GM12878 (cell line): ENCODE data around the gene S100A6.

Source experiments
- EP300 ChIP-seq, 2 experiments: fragments of 150-350 bp in 1 of 2; IDR thresholded peaks; 2 replicates each; pipeline ENCODE4 v1.6.1; 2011 to 2012; ENCODE audit warnings: low read depth in 2 of 2, low read length in 2 of 2, borderline replicate concordance in 1 of 2, improper control_type of control experiment in 1 of 2, inconsistent platforms in 1 of 2; ENCODE audit not compliant: control insufficient read depth in 1 of 2
- MXI1 ChIP-seq: fragments of 150-350 bp; IDR thresholded peaks from 2 replicates; pipeline ENCODE4 v1.6.1; 2011; ENCODE audit warnings: low read depth, mild to moderate bottlenecking, inconsistent platforms, low read length, improper control_type of control experiment
- NR2C1 ChIP-seq: fragments of 450-650 bp; IDR thresholded peaks from 2 replicates; pipeline ENCODE4 v1.6.1; 2017; ENCODE audit warnings: antibody characterized with exemption, mild to moderate bottlenecking, moderate library complexity
- RB1 ChIP-seq: fragments of 450-650 bp; formaldehyde crosslinking; IDR thresholded peaks from 2 replicates; pipeline ENCODE4 v1.6.1; 2017; ENCODE audit warnings: mild to moderate bottlenecking, borderline replicate concordance
- SMAD1 ChIP-seq: fragments of 450-650 bp; IDR thresholded peaks from 2 replicates; pipeline ENCODE4 v1.6.1; 2018; ENCODE audit warnings: mild to moderate bottlenecking, low read depth; ENCODE audit not compliant: partially characterized antibody
- SP1 ChIP-seq: IDR thresholded peaks from one replicate; pipeline ENCODE4 v1.6.1; 2011; ENCODE audit warnings: low read depth, low read length
- TAF1 ChIP-seq: IDR thresholded peaks from 2 replicates; pipeline ENCODE4 v1.6.1; 2011; ENCODE audit warnings: mild to moderate bottlenecking, low read depth, low read length, borderline replicate concordance
- TF ChIP-seq, protein P1 (sequence below): IDR thresholded peaks from 2 replicates; pipeline ENCODE4 v1.6.1; 2012; ENCODE audit warnings: low read length, inconsistent platforms
- TF ChIP-seq, protein P2 (sequence below), 3 experiments: IDR thresholded peaks in 2 of 3; conservative IDR thresholded peaks in 1 of 3; 2 replicates each; pipeline ENCODE4 v1.5.1; 2011; ENCODE audit warnings: low read depth in 3 of 3, low read length in 3 of 3, mild to moderate bottlenecking in 3 of 3, control low read depth in 2 of 3, moderate library complexity in 2 of 3, inconsistent platforms in 1 of 3, mixed read lengths in 1 of 3; ENCODE audit not compliant: control insufficient read depth in 2 of 3, insufficient read depth in 1 of 3; ENCODE audit errors: extremely low read depth in 1 of 3

DNA sequence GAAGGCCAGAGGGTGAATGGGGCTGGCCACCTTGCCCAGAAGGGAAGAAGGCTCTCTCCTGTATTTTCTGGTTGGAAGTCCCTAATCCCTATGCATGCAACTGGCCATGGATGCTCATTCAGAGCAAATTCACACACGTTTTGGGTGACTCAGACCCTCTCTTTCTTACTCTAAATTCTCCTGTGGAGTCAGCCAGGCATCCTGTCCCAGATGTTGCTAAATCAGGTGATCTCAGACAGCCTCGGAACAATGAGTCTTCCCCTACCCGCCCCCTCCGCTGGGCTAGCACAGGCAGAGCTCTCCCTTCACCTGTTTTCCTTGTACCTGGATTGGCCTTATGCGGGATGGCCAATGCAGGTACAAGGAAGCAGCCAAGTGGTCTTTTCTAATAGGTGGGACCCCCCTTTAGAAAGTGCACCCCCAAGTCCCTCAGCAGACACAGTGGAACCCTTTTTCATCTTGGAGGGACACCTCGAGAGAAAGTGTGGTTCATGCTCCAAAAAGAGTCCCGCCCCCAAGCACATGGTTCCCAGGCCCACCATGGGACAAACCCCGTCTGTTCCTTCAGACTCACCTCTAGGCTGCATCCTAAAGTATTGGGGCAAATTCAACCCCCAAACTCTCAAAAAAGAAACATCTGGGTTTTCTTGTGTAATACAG is 8.6 kb downstream of the S100A6 start:
- TF ChIP-seq, protein P1, sequence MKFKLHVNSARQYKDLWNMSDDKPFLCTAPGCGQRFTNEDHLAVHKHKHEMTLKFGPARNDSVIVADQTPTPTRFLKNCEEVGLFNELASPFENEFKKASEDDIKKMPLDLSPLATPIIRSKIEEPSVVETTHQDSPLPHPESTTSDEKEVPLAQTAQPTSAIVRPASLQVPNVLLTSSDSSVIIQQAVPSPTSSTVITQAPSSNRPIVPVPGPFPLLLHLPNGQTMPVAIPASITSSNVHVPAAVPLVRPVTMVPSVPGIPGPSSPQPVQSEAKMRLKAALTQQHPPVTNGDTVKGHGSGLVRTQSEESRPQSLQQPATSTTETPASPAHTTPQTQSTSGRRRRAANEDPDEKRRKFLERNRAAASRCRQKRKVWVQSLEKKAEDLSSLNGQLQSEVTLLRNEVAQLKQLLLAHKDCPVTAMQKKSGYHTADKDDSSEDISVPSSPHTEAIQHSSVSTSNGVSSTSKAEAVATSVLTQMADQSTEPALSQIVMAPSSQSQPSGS, result no peak
- TF ChIP-seq NR2C1 (no peak), RB1 (no peak), SMAD1 (no peak), MXI1 (no peak), TAF1 (no peak), EP300 (IDR thresholded peaks at IDR 0.05; ENCODE audit: borderline replicate concordance in 1 of 2, control insufficient read depth in 1 of 2, low read depth in 2 of 2, low read length in 2 of 2) (no peak), SP1 (no peak)
- TF ChIP-seq, protein P2, sequence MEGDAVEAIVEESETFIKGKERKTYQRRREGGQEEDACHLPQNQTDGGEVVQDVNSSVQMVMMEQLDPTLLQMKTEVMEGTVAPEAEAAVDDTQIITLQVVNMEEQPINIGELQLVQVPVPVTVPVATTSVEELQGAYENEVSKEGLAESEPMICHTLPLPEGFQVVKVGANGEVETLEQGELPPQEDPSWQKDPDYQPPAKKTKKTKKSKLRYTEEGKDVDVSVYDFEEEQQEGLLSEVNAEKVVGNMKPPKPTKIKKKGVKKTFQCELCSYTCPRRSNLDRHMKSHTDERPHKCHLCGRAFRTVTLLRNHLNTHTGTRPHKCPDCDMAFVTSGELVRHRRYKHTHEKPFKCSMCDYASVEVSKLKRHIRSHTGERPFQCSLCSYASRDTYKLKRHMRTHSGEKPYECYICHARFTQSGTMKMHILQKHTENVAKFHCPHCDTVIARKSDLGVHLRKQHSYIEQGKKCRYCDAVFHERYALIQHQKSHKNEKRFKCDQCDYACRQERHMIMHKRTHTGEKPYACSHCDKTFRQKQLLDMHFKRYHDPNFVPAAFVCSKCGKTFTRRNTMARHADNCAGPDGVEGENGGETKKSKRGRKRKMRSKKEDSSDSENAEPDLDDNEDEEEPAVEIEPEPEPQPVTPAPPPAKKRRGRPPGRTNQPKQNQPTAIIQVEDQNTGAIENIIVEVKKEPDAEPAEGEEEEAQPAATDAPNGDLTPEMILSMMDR (IDR thresholded peaks at IDR 0.05 in 2 of 3, conservative IDR thresholded peaks at IDR 0.05 in 1 of 3; ENCODE audit: control insufficient read depth in 2 of 3, extremely low read depth in 1 of 3, insufficient read depth in 1 of 3, low read depth in 3 of 3, low read length in 3 of 3), result no peak
